NCI-H146 (cell line): ENCODE measurements around the gene SPANXN5.
"Not testable (repeated sequence)": the region's sequence is repeated elsewhere in the genome, so short reads cannot be mapped to it uniquely, and the experiment has no call there.

Source experiments
- DNase-seq: peaks from one replicate; lab custom pipeline; 2025; lab: John Stamatoyannopoulos, UW

Gene SPANXN5

GRCh38 chrX:52797327-52797726, at the start of gene SPANXN5:
Gene SPANXN5, minus strand, starts transcription at chrX:52797427. Its CDS starts 79 bp downstream, at chrX:52797348.
- not testable (repeated sequence) for DNase-seq

GRCh38 chrX:52843619-52844018, 46.4 kb upstream of the SPANXN5 start:
- DNase-seq = not testable (repeated sequence)

GRCh38 chrX:52839137-52839536, 41.9 kb upstream of the SPANXN5 start:
- no peak for DNase-seq

GRCh38 chrX:52830551-52830950, 33.3 kb upstream of the SPANXN5 start:
- no peak for DNase-seq

GRCh38 chrX:52824608-52825007, 27.4 kb upstream of the SPANXN5 start:
- no peak for DNase-seq

- DNase-seq = no peak
Observed at GRCh38 chrX:52821079-52821760, 24.0 kb upstream of the SPANXN5 start.

GRCh38 chrX:52819788-52820187, 22.6 kb upstream of the SPANXN5 start:
- DNase-seq = no peak

- DNase-seq = peak; percentile 5
Observed at GRCh38 chrX:52811065-52811625, 13.9 kb upstream of the SPANXN5 start, which contains the start of gene XAGE5. Gene XAGE5, plus strand, starts transcription at chrX:52811287. Its CDS starts 1,280 bp downstream, at chrX:52812567.

- not testable (repeated sequence) for DNase-seq
Observed at GRCh38 chrX:52804876-52805275, 7.6 kb upstream of the SPANXN5 start.

- not testable (repeated sequence) for DNase-seq
Observed at GRCh38 chrX:52773504-52773903, 23.7 kb downstream of the SPANXN5 start.

- DNase-seq = not testable (repeated sequence)
Observed at GRCh38 chrX:52765983-52766382, 31.2 kb downstream of the SPANXN5 start.

GRCh38 chrX:52750952-52751351, 46.3 kb downstream of the SPANXN5 start, which contains the start of gene SSX2B:
Gene SSX2B, plus strand, starts transcription at chrX:52751252. Its CDS starts 1,429 bp downstream, at chrX:52752681.
- DNase-seq = not testable (repeated sequence)
